Natural killer cell (primary cell): ENCODE results near the gene CABP7. TPM values are rescaled to one million over a fixed set of nuclear protein-coding genes. Genes with fewer than 3 reads are reported as not detected.

Experiments
- ATAC-seq, 3 donors: fragments of 150-1000 bp in 2 of 3; fragments of 200-7000 bp in 1 of 3; cut with Tn5 transposase; 1 replicate in 1 of 3; 2 replicates in 2 of 3; pipeline ENCODE4 v1.10.0; 2021; ENCODE audit warnings: mild to moderate bottlenecking in 2 of 3, moderate library complexity in 2 of 3
- DNase-seq, 2 donors: peaks; one replicate each; pipeline versions ENCODE4 v3.0.0 to v3.0.0-alpha.2; 2013 to 2021; ENCODE audit warnings: mixed read lengths in 1 of 2
- H3K27ac ChIP-seq: one replicate; pipeline ENCODE4 v1.5.1; 2013; ENCODE audit warnings: mild to moderate bottlenecking, low read length
- H3K27me3 ChIP-seq: one replicate; pipeline ENCODE4 v1.6.1; 2013; ENCODE audit warnings: low read length; ENCODE audit not compliant: control insufficient read depth, insufficient read depth
- H3K36me3 ChIP-seq: one replicate; pipeline ENCODE4 v1.6.1; 2013; ENCODE audit warnings: low read length; ENCODE audit not compliant: control insufficient read depth, insufficient read depth
- H3K4me1 ChIP-seq: one replicate; pipeline ENCODE4 v1.6.1; 2013; ENCODE audit warnings: low read length; ENCODE audit not compliant: control insufficient read depth, insufficient read depth
- H3K4me3 ChIP-seq: one replicate; pipeline ENCODE4 v1.5.1; 2013; ENCODE audit warnings: low read length
- H3K9me3 ChIP-seq: one replicate; pipeline ENCODE4 v1.6.1; 2013; ENCODE audit warnings: low read length; ENCODE audit not compliant: control insufficient read depth, insufficient read depth
- H3K27ac Mint-ChIP-seq, 2 donors: one replicate each; pipeline ENCODE4 v1.8.0; 2022; ENCODE audit warnings: mild to moderate bottlenecking in 2 of 2, mixed read lengths in 2 of 2, moderate library complexity in 1 of 2
- H3K27me3 Mint-ChIP-seq, 2 donors: one replicate each; pipeline ENCODE4 v1.8.0; 2022; ENCODE audit warnings: low read depth in 2 of 2, mixed read lengths in 2 of 2
- H3K36me3 Mint-ChIP-seq: one replicate; pipeline ENCODE4 v1.8.0; 2022; ENCODE audit warnings: mixed read lengths
- H3K4me1 Mint-ChIP-seq, 2 donors: one replicate each; pipeline ENCODE4 v1.8.0; 2022; ENCODE audit warnings: mixed read lengths in 2 of 2
- H3K4me3 Mint-ChIP-seq: one replicate; pipeline ENCODE4 v1.8.0; 2022; ENCODE audit warnings: mild to moderate bottlenecking, moderate library complexity, mixed read lengths
- H3K9me3 Mint-ChIP-seq, 2 donors: one replicate each; pipeline ENCODE4 v1.8.0; 2022; ENCODE audit warnings: mixed read lengths in 2 of 2
- CTCF ChIP-seq: fragments of 200-600 bp; IDR thresholded peaks from one replicate; pipeline ENCODE4 v1.8.0; 2022; ENCODE audit warnings: antibody characterized with exemption
- WGBS: methylation state at CpG from one replicate; pipeline ENCODE4 v1.1.7; 2013; ENCODE audit warnings: missing lambda C conversion rate; ENCODE audit not compliant: insufficient coverage; 5-methylcytosine and 5-hydroxymethylcytosine counted together
- intact Hi-C: fragments of 100-400 bp; cut with micrococcal nuclease; formaldehyde crosslinking; loops from one replicate; pipeline ENCODE4 v1.14.2; 2022
- total RNA-seq, 4 donors: library from RNA; stranded (reverse); fragments of 120-200 nt in 1 of 4; gene quantifications; one replicate each; pipeline versions ENCODE4 v1.2.3 to v1.2.4, GENCODE V29; 2013 to 2022

CABP7 gene
- total RNA-seq, 3 donors from 2014 or later (not counting 1 experiment from before 2014, with no cell fraction given) = 0.35 to 0.93 (median 0.54) TPM

- H3K36me3 ChIP-seq = peaks cover 36% of the 10 kb centered on the region
- no peaks in the 10 kb centered on the region for H3K4me1 ChIP-seq
These were observed 28.0 kb upstream of the CABP7 start for GRCh38 chr22:29691636-29692326.

GRCh38 chr22:29692327-29692640 is 27.5 kb upstream of the CABP7 start:
- Histone ChIP-seq H3K9me3 (no peaks in the 10 kb centered on the region), H3K36me3 (peaks cover 31% of the 10 kb centered on the region), H3K27ac (no peak overlapping the region), H3K4me3 (no peak overlapping the region), H3K4me1 (no peaks in the 10 kb centered on the region), H3K27me3 (no peaks in the 10 kb centered on the region)
- 69% methylated on average over 4 of the region's 4 CpGs for WGBS
- Mint-ChIP-seq H3K9me3 (no peaks in the 10 kb centered on the region), H3K27me3 (no peaks in the 10 kb centered on the region), H3K4me1 (peaks cover 5% of the 10 kb centered on the region in 2 donors), H3K4me3 (no peak overlapping the region), H3K27ac (no peak overlapping the region), H3K36me3 (no peaks in the 10 kb centered on the region)
- intact Hi-C loops = loop anchor here (10.0 kb wide), 1 partner anchor 57 kb away; no protein-coding TSS in a partner anchor
- no peak for TF ChIP-seq CTCF
- DNase-seq (no peak), ATAC-seq (no peak)

More at GRCh38 chr22:29691636-29692326, 28.0 kb upstream of the CABP7 start:
- Histone ChIP-seq H3K4me3 (no peak overlapping the region), H3K27ac (no peak overlapping the region), H3K9me3 (no peaks in the 10 kb centered on the region), H3K27me3 (no peaks in the 10 kb centered on the region)
- DNase-seq (no peak), ATAC-seq (no peak)
- Mint-ChIP-seq H3K27ac (no peak overlapping the region), H3K4me3 (no peak overlapping the region), H3K9me3 (no peaks in the 10 kb centered on the region), H3K27me3 (no peaks in the 10 kb centered on the region), H3K4me1 (peaks cover 5% of the 10 kb centered on the region in 2 donors), H3K36me3 (no peaks in the 10 kb centered on the region)
- 91% methylated on average over 13 of the region's 13 CpGs for WGBS
- no peak for TF ChIP-seq CTCF
- intact Hi-C loops = loop anchor here (10.0 kb wide), 1 partner anchor 57 kb away; no protein-coding TSS in a partner anchor

- WGBS = 95% methylated on average over 8 of the region's 8 CpGs
- Histone ChIP-seq H3K27me3 (no peaks in the 10 kb centered on the region), H3K4me3 (no peak overlapping the region), H3K36me3 (peaks cover 29% of the 10 kb centered on the region), H3K9me3 (no peaks in the 10 kb centered on the region), H3K4me1 (no peaks in the 10 kb centered on the region), H3K27ac (no peak overlapping the region)
- Mint-ChIP-seq H3K27ac (no peak overlapping the region), H3K4me1 (peaks cover 5% of the 10 kb centered on the region in 2 donors), H3K9me3 (no peaks in the 10 kb centered on the region), H3K36me3 (no peaks in the 10 kb centered on the region), H3K4me3 (no peak overlapping the region), H3K27me3 (no peaks in the 10 kb centered on the region)
- no peak for ATAC-seq
- TF ChIP-seq CTCF = no peak
- intact Hi-C loops = loop anchor here (10.0 kb wide), 1 partner anchor 58 kb away; no protein-coding TSS in a partner anchor
- DNase-seq = no peak
These were observed 26.6 kb upstream of the CABP7 start for GRCh38 chr22:29693161-29693560.

- Mint-ChIP-seq H3K36me3 (no peaks in the 10 kb centered on the region), H3K9me3 (no peaks in the 10 kb centered on the region), H3K27me3 (no peaks in the 10 kb centered on the region), H3K27ac (no peak overlapping the region), H3K4me3 (no peak overlapping the region), H3K4me1 (peaks cover 5% of the 10 kb centered on the region in 2 donors)
- Histone ChIP-seq H3K27ac (no peak overlapping the region), H3K27me3 (no peaks in the 10 kb centered on the region), H3K4me3 (no peak overlapping the region), H3K4me1 (no peaks in the 10 kb centered on the region), H3K9me3 (no peaks in the 10 kb centered on the region), H3K36me3 (peaks cover 26% of the 10 kb centered on the region)
- TF ChIP-seq CTCF = no peak
- ATAC-seq (no peak), DNase-seq (no peak)
- 95% methylated on average over 8 of the region's 9 CpGs for WGBS
- intact Hi-C loops = loop anchor here (10.0 kb wide), 1 partner anchor 59 kb away; no protein-coding TSS in a partner anchor
These were observed 26.1 kb upstream of the CABP7 start for GRCh38 chr22:29693671-29694070.
